Renal cortex interstitium (tissue), 11 donors: ENCODE data around the gene REEP1. TPM values are rescaled to one million over a fixed set of nuclear protein-coding genes. Genes with fewer than 3 reads are reported as not detected.

Experiments used
- DNase-seq, 11 donors: peaks; one replicate each; pipeline ENCODE4 v3.0.0-alpha.2; 2013; ENCODE audit warnings: low read depth in 9 of 11, low spot score in 4 of 11; ENCODE audit errors: extremely low read depth in 1 of 11
- polyA plus RNA-seq, 3 donors: library from polyadenylated mRNA; unstranded; fragments of 120-200 nt; gene quantifications; one replicate each; pipeline ENCODE4 v1.2.1, GENCODE V29; 2013; ENCODE audit not compliant: insufficient read length in 3 of 3

REEP1 gene
- polyA plus RNA-seq, 3 donors: 2.6 to 3.5 (median 3.2) TPM

GRCh38 chr2:86292571-86293515 is 44.6 kb downstream of the REEP1 start:
- no peak for DNase-seq

- no peak for DNase-seq
These were observed 46.1 kb downstream of the REEP1 start for GRCh38 chr2:86291328-86291662.

- DNase-seq: no peak
These were observed 46.7 kb downstream of the REEP1 start for GRCh38 chr2:86290596-86291327.

- no peak for DNase-seq
These were observed 50.9 kb downstream of the REEP1 start for GRCh38 chr2:86286516-86286915.

GRCh38 chr2:86285981-86286380 is 51.4 kb downstream of the REEP1 start:
- DNase-seq: no peak

GRCh38 chr2:86285571-86285970 is 51.9 kb downstream of the REEP1 start:
- no peak for DNase-seq

- DNase-seq: no peak
These were observed 52.4 kb downstream of the REEP1 start for GRCh38 chr2:86284987-86285386.

GRCh38 chr2:86284401-86284841 is 53.0 kb downstream of the REEP1 start:
- DNase-seq: no peak

GRCh38 chr2:86283411-86284030 is 53.9 kb downstream of the REEP1 start:
- DNase-seq: peak in 9 of 11 donors; percentile 46 to 87 (median 71)

- no peak for DNase-seq
These were observed 56.2 kb downstream of the REEP1 start for GRCh38 chr2:86281066-86281700.

- no peak for DNase-seq
These were observed 57.2 kb downstream of the REEP1 start for GRCh38 chr2:86280191-86280667.

GRCh38 chr2:86275962-86276361 is 61.5 kb downstream of the REEP1 start:
- no peak for DNase-seq

- DNase-seq: no peak
These were observed 62.0 kb downstream of the REEP1 start for GRCh38 chr2:86275384-86275799.

- peak in 1 of 11 donors; percentile 65 for DNase-seq
These were observed 62.5 kb downstream of the REEP1 start for GRCh38 chr2:86274918-86275275.

GRCh38 chr2:86274265-86274917 is 63.0 kb downstream of the REEP1 start:
- no peak for DNase-seq

- DNase-seq: no peak
These were observed 65.3 kb downstream of the REEP1 start for GRCh38 chr2:86272111-86272510.

GRCh38 chr2:86271248-86271647 is 66.2 kb downstream of the REEP1 start:
- no peak for DNase-seq

- no peak for DNase-seq
These were observed 73.5 kb downstream of the REEP1 start for GRCh38 chr2:86263956-86264355.

- DNase-seq: no peak
These were observed 76.4 kb downstream of the REEP1 start for GRCh38 chr2:86260978-86261377.
